HG03571 (cell line): Measurements from ENCODE around the gene BMP7.
"Not testable (repeated sequence)": the region's sequence is repeated elsewhere in the genome, so short reads cannot be mapped to it uniquely, and the experiment has no call there.

Experiments used
- ATAC-seq: cut with Tn5 transposase; IDR thresholded peaks from one replicate; pipeline ENCODE4 v1.9.1; 2021; ENCODE audit not compliant: unreplicated experiment

Gene BMP7

GRCh38 chr20:57251344-57251743, 15.1 kb downstream of the BMP7 start:
- ATAC-seq = no peak

GRCh38 chr20:57250607-57251343, 15.7 kb downstream of the BMP7 start:
- ATAC-seq = no peak

- ATAC-seq = no peak
Observed at GRCh38 chr20:57249772-57250171, 16.7 kb downstream of the BMP7 start.

GRCh38 chr20:57249073-57249472, 17.4 kb downstream of the BMP7 start:
- ATAC-seq = no peak

GRCh38 chr20:57248132-57248797, 18.2 kb downstream of the BMP7 start:
- ATAC-seq = no peak

- ATAC-seq = no peak
Observed at GRCh38 chr20:57247292-57247965, 19.0 kb downstream of the BMP7 start.

DNA sequence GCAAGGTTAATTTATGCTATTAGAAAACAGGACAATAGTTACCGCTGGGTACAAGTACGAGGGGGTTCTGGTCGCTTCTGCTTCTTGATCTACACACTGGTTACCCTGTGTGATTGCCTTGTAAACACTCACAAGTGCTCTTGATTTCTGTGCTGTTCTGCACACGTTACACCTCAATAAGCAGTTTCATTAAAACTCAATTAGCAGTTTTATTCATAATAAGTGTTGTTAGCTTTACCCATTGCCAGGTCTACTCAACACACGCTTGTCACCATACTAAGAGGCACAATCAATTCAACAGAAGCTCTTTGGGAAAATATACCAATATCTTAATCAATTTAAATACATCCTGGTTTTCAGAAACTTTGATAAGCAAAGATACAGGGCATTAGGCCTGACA, 20.4 kb downstream of the BMP7 start:
- no peak for ATAC-seq

DNA sequence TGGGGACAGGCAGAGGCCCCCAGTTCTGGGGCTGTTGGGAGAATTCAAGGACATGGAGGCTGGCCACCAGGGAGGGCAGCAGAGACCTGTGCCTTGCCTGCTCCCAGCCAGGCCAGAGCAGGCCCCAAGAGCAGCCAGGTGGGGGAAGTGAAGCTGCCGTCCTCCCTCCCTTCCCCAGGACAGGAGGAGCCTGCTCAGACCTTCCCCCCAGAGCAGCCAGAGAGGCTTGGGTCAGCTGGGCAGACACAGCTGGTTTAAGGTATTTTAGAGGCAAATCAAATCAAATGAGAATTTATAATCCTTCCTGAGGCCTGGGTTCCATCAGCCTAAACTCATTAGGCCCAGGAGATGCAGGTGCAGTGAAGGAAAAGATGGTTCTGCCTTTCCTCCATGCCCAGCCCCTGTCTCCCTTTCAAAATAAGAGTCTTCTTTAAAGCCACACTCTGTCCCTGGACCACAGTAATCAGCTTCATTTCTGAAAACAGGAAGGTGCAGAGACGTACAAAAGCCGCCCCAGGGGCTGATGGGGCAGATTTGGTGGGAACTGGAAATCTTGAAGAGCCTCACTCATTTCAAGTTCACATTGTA, 21.7 kb downstream of the BMP7 start:
- no peak for ATAC-seq

DNA sequence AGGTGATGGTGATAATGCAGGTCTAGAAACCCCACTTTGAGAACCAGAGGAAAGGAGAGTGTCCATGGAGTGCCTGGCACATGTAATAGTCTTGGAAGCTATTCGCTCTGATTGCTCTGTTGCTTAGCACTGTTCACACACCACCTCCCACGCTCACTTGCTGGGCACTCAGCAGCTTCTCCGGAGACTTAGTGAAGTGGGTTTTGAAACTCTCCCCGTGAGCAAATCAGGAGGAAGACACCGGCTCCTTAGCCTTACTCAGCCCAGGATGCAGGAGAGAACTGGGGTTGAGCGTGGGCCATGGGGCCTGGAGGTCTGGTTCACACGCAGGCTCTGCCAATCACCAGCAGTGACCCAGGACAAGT, 22.2 kb downstream of the BMP7 start:
- ATAC-seq = no peak

- ATAC-seq = no peak
Observed at GRCh38 chr20:57243480-57244220, 22.8 kb downstream of the BMP7 start.

DNA sequence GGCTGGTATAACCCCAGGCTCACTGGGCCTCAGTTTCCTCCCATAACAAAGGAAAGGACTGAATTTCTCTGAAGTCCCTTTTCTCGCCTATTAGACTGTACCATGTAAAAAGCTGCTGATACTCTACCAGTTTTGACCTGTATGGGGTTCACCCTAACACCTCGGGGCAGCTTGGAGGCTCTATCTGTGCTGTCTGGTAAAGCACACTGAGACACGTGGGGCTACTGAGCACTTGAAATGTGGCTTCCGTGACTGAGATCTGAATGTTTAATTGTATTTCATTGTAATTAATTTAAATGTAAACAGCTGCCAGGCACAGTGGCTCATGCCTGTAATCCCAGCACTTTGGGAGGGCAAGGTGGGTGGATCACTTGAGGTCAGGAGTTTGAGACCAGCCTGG, 24.0 kb downstream of the BMP7 start:
- ATAC-seq = no peak

DNA sequence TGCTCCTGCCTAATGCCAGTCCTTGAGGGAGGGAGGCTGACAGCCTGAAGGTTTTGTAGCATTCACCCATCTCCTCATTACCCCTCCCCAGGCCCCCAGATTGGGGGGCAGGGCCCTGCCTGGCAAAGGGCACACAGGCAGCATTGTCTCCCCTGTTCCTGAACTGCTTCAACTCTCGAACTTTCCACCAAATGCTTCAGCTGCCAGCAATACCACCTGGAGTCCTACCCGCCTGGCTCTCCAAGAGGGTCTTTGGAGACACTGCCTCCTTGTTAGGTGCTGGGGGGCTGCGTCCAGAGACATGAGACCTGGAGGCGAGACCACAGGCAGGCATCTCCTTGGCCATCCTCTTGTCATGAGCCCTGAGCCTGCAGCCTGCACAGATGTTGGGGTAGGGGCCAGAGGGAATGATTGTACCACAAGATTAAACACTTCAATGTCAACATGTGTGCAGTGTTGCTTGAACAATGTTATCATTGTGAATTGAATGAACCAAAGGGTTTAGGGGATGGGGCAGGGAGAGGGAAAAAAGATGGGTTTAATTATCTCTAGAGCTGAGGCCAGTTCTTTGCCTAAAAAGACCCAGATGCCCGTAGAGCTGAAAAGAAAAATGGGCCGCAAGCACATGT, 25.0 kb downstream of the BMP7 start:
- no peak for ATAC-seq

- ATAC-seq = no peak
Observed at GRCh38 chr20:57240581-57241362, 25.7 kb downstream of the BMP7 start.

DNA sequence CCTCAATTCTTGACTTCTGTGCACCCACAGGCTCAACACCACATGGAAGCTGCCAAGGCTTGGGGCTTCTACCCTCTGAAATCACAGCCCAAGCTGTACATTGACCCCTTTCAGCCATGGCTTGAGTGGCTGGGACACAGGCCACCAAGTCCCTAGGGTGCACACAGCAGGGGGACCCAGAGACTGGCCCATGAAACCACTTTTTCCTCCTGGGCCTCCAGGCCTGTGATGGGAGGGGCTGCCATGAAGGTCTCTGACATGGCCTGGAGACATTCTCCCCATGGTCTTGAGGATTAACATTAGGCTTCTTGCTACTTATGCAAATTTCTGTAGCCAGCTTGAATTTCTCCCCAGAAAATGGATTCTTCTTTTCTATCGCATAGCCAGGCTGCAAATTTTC, 26.7 kb downstream of the BMP7 start:
- not testable (repeated sequence) for ATAC-seq

DNA sequence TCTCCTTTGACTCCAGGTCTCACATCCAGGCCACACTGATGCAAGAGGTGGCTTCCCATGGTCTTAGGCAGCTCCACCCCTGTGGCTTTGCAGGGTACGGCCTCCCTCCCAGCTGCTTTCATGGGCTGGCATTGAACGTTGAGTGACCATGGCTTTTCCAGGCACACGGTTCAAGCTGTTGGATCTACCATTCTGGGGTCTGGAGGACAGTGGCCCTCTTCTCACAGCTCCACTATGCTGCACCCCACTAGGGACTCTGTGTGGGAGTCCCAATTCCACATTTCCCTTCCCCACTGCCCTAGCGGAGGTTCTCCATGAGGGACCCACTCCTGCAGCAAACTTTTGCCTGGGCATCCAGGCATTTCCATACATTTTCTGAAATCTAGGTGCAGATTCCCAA, 27.1 kb downstream of the BMP7 start:
- ATAC-seq = not testable (repeated sequence)

- no peak for ATAC-seq
Observed at GRCh38 chr20:57238089-57238488, 28.4 kb downstream of the BMP7 start.

DNA sequence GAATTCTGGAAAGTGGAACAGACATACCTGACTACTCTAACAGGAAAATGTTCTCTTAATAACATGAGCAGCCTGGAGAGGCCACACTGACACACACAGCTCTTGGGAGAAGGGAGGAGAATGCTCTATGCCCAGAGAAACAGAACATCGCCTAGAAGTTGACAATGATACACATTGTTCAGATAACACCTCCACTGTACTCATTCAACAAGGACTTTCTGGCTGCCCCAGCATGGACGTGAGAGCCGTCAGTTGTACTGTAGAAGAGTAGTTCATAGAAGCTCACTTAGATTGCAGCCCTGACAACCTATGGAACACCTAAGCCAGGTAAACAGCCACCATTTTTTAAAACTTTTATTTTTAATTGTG, 28.9 kb downstream of the BMP7 start:
- no peak for ATAC-seq

DNA sequence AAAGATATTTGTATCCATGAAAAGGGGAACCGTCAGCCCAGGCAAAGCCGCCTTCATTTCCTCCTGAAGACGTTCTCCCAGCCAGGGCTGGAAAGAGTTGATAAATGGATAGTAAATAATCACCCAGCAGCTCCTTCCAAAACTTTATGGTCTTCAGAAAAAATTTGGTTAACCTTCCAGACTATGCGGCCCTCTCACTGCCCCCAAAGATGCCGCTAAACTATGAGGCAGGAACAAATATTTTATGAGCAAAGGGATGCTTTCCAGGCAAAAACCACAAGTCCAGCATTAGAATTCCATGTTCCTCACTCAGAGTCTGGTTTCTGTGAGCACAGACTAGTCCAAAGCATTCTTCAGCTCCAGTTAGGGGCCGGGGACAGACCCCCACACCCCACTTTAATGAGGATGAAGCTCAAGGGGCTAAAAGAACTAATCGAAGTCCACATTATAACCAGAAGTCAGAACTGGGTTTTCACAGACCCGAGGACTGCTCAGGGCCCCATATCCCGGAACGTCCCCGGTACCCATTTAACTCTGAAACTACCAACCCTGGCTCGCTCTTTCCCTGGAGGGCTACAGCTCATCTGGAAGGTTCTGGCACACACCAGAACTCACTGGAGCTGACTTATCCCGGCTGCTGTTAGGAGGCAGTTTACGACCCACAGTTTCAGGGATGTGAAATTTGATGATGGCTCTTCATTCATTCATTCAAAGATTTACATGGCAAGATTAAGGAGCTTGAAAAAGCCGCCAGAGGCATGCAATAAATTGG, 29.4 kb downstream of the BMP7 start:
- no peak for ATAC-seq

DNA sequence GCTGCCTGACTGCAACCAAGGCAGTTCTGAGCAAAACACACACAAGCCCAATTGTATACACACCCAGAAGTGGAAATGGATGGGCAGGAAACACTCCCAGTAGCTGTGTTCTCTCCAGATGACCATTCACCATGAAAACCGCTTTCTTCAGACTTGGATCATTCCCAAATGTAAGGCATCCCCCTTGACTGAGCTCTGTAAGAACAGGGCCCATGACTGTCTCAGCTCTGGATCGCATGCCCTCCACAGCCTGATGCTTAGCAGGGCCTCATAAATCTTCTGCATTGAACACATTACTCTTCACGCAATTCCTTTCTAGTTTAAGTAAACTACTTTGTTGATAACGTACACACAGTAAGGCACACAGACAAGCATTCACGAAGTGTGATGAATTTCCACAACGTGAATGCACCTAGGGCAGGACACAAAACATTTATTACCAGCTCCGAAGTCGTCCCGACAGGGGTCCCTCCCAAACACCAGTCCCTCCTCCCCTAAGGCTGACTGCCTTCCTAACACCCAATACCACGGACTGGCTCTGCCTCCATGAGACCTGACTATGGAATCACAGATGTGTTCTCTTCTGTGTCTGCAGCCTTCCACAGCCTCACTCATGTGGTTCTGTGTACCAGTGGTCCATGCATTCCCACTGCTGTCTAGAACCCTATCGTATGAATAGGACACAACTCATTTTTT, 31.7 kb downstream of the BMP7 start:
- ATAC-seq = no peak
